ENCODE results near the gene STXBP5.

DNA sequence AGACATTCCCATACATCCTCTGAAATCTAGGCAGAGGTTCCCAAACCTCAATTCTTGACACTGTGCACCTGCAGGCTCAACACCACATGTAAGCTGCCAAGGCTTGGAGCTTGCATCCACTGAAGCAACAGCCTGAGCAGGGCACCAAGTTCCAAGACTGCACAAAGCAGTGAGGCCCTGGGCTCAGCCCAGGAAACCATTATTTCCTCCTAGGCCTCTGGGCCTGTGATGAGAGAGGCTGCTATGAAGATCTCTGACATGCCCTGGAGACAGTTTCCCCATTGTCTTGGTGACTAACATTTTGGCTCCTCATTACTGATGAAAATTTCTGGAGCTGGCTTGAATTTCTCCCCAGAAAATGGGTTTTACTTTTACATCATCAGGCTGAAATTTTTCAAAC, 196.8 kb downstream of the STXBP5 start:
- TF ChIP-seq SUZ12 (IDR thresholded peaks at IDR 0.05; ENCODE audit: extremely low read depth, insufficient read depth, insufficient read length) (no peak), YY1 (IDR thresholded peaks at IDR 0.05; ENCODE audit: insufficient read depth, insufficient read length) (no peak), ZNF274 (IDR thresholded peaks at IDR 0.05; ENCODE audit: low read depth, low read length) (no peak)
